Tibial nerve (tissue), 4 donors: ENCODE data around the gene CYP2E1.
"Not testable (repeated sequence)": the region's sequence is repeated elsewhere in the genome, so short reads cannot be mapped to it uniquely, and the experiment has no call there.

Experiments used
- CTCF ChIP-seq, 5 experiments: fragments of 200-600 bp in 3 of 5; fragments of 450-650 bp in 2 of 5; sonication (generic) in 3 of 5; IDR thresholded peaks; one replicate each; pipeline ENCODE4 v1.5.1; 2016 to 2019; ENCODE audit warnings: antibody characterized with exemption in 5 of 5, mild to moderate bottlenecking in 3 of 5, moderate library complexity in 2 of 5
- EP300 ChIP-seq, 2 donors: sonication (generic); formaldehyde crosslinking; IDR thresholded peaks; one replicate each; pipeline ENCODE4 v1.6.1; 2017; ENCODE audit warnings: antibody characterized with exemption in 2 of 2, mild to moderate bottlenecking in 1 of 2
- POLR2A ChIP-seq, 2 donors: fragments of 450-650 bp; IDR thresholded peaks; one replicate each; pipeline ENCODE4 v1.6.1; 2017; ENCODE audit warnings: antibody characterized with exemption in 2 of 2, mild to moderate bottlenecking in 2 of 2, moderate library complexity in 2 of 2

- TF ChIP-seq CTCF, POLR2A, EP300 (IDR thresholded peaks at IDR 0.05): not testable (repeated sequence)
Observed at GRCh38 chr10:133518517-133518916, 8.6 kb upstream of the CYP2E1 start.
